ENCODE results near the gene DIAPH3.
A peak's percentile ranks its signal among the peaks of the same experiment; 100 is the strongest.
"Not testable (repeated sequence)": the region's sequence is repeated elsewhere in the genome, so short reads cannot be mapped to it uniquely, and the experiment has no call there.

The DIAPH3 gene, protein sequence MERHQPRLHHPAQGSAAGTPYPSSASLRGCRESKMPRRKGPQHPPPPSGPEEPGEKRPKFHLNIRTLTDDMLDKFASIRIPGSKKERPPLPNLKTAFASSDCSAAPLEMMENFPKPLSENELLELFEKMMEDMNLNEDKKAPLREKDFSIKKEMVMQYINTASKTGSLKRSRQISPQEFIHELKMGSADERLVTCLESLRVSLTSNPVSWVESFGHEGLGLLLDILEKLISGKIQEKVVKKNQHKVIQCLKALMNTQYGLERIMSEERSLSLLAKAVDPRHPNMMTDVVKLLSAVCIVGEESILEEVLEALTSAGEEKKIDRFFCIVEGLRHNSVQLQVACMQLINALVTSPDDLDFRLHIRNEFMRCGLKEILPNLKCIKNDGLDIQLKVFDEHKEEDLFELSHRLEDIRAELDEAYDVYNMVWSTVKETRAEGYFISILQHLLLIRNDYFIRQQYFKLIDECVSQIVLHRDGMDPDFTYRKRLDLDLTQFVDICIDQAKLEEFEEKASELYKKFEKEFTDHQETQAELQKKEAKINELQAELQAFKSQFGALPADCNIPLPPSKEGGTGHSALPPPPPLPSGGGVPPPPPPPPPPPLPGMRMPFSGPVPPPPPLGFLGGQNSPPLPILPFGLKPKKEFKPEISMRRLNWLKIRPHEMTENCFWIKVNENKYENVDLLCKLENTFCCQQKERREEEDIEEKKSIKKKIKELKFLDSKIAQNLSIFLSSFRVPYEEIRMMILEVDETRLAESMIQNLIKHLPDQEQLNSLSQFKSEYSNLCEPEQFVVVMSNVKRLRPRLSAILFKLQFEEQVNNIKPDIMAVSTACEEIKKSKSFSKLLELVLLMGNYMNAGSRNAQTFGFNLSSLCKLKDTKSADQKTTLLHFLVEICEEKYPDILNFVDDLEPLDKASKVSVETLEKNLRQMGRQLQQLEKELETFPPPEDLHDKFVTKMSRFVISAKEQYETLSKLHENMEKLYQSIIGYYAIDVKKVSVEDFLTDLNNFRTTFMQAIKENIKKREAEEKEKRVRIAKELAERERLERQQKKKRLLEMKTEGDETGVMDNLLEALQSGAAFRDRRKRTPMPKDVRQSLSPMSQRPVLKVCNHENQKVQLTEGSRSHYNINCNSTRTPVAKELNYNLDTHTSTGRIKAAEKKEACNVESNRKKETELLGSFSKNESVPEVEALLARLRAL

GRCh38 chr13:60163478-60164233, at the start of gene DIAPH3:
TSS of gene DIAPH3 (minus strand) at chr13:60163928. CDS start at chr13:60163766, 162 bp downstream.
- peak; percentile 98 for DNase-seq

DNA sequence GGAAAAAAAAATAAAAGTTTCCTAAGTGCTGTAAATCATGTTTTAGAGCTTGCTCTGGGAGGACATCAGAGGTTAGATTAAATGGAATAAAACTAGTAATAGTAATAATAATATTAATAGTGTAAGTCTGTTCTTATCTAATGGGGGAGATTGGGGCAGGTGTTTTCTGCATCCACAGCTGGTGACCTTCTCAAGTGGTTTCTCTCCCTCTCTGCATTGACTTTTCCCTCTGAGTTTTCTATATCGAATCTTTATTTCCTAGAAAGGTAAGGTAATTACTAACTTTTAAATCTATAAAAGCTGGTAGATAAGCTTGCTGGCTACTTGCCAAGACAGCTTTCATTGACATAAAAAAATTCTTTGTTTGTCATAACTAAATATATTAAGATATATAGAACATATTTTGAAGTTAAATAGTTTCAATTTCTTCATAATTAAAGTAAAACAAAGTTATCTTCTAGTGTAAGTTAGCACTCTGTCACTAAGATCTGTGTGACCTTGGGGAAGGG, 49.6 kb upstream of the DIAPH3 start:
- no peak for DNase-seq

GRCh38 chr13:60211548-60211947, 47.8 kb upstream of the DIAPH3 start:
- DNase-seq: no peak

DNA sequence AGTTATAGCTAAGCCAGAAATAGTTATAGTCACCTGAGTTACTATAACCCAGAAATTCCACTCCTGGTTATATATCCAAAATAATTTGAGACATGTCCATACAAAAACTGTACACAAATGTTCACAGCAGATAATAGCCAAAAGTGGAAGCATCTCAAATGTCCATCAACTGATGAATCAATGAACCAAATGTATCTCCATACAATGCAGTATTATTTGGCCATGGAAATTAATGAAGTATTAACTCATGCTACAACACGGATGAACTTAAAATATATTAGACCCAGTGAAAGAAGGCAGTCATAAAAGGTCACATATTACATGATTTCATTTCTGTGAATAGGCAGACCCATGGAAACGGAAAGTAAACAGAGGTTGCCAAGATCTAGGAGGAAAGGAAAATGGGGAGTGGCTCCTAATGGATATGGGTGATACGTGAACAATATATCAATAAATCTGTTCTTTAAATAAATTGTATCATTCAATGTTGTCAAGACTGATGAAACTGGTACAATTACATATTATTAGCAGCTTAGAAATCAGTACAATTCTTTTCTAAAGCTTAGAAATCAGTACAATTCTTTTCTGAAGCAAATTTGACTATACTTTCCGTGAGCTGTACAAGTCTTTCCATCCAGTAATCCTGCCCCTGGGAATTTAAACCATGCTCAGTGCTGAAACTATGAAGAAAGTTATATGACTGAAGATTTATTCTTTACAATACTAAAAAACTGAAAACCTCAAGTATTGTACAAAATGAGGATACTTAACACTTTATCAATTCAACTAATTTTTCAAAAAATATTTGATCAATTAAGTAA, 47.0 kb upstream of the DIAPH3 start:
- no peak for DNase-seq

- DNase-seq: not testable (repeated sequence)
Measured at GRCh38 chr13:60205499-60205898, 41.8 kb upstream of the DIAPH3 start.

DNA sequence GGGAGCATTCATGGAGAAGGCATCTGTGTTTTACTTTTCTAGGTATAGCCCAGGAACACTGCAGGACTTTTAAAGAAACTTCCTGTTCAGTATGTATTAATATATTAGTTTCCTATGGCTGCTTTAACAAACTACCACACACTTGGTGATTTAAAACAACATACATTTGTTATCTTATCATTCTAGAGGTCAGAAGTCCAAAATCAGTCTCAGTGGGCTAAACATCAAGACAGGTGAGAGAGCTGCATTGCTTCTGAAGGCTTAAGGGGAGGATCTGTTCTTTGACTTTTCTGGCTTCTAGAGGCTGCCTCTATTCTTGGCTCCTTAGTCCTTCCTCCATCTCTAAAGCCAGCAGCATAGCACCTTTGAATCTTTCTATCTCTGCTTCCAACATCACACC, 37.6 kb upstream of the DIAPH3 start:
- no peak for DNase-seq

GRCh38 chr13:60195893-60196292, 32.2 kb upstream of the DIAPH3 start:
- DNase-seq: not testable (repeated sequence)

DNA sequence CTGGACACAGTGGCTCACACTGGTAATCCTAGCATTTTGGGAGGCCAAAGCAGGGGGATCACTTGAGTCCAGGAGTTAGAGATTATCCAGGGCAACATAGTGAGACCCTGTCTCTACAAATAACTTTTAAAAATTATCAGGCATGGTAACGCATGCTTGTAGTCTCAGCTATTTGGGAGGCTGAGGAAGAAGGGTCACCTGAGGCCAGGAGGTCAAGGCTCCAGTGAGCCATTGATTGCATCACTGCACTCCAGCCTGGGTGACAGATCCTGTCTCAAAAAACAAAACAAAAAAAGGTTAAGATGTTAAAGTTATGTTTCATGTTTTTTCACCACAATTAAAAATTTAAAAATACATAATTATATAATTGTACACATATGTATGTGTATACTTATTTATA, 19.2 kb upstream of the DIAPH3 start:
- no peak for DNase-seq

DNA sequence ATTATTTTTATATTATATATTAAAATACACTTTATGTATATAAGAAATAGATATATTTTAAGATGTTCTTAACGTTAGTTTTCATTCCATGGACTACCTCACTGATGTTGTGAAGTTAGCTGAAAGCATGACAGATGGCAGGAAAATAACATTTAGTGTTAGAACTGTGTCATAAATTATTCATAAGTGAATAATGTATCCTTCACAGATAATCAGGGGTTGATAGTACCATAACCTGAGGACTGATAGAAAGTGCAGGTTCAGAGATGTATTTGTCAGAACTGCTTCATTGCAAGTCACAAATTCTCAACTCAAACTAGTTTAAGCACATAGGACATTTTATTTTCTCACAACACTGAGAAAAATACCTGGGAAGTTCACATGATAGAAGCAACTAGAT, 14.6 kb upstream of the DIAPH3 start:
- DNase-seq: no peak

DNA sequence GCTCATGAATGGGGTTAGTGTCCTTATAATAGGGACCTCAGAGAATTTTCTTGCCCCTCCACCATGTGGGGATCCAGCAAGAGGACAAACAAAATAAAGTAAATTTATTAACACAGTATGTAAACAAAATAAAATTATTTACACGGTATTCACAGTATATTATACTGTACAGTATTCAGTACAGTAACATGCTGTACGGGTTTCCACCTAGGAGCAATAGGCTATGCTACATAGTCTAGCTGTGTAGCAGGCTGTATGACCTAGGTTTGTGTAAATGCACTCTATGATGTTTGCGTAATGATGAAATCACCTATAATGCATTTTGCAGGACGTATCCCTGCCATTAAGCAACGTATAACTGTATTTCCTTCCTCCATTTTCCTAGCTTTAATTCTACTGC, 11.8 kb upstream of the DIAPH3 start:
- no peak for DNase-seq

DNA sequence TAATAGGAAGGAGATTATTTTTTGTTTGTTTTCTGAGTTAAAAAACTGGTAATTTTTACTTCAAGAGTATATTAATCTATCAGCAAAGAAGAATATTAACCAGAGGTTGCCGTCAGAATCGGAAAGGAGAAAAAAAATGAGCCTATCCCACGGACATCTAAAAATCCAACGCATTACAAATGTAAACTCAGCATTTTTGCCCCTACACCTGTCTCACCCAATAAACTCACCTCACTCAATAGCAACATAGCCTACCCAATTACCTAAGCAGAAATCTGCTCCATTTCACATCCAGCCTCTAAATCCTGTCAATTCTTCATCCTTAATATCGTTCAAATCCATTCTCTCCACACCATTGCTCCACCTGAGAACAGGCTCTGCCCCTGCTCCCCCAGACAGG, 10.4 kb upstream of the DIAPH3 start:
- no peak for DNase-seq

DNA sequence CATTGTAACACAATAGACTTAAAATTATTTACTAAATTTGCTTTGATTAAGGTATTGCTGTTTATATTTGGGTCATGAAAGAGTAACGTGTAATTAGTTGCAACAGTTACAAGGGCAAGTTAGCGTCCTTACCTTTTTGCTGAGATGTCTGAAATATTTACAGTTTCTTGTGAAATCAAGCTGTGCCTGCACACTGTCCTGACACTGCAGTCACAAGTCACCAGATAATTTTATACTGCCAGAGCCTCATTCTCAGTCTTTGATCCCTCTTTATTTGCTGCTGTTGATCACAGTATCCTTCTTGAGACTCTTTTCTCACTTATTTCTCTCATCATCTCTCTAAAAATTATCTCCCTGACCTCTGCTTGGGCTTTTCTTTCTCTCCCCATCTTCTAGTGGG, 8.4 kb upstream of the DIAPH3 start:
- DNase-seq: no peak

- no peak for DNase-seq
Measured at GRCh38 chr13:60170414-60170813, 6.7 kb upstream of the DIAPH3 start.

DNA sequence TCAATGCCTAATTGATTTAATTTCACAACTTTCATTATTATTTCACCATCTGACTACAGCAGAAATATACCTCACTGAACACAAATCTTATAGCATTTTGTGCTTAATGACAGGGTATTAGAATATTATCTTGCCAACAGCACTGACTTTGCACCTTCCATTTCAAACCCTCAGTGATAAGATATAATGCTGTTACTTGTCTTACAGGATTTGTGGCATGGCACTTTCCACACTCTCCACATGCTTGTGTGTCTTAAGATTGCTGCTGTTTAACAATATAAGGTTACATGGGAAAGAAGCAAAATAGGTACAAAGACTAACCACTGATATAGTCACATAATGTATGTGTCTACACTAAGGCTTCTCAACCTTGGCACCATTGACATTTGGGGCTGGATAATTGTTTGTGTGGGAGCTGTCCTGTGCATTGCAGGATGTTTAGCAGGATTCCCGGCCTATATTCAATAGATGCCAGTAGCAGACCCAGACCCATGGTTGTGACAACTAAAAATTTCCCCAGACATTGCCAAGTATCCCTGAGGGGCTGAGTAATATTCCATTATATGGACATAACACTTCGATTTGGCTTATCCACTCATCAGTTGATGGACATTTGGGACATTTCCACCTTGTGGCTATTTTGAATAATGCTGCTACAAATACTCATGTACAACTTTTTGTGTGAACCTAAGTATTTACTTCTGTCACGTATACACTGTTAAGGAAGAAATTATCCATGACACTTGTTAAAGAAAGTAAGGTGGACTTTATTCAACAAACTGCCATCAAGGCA, 5.7 kb upstream of the DIAPH3 start:
- peak; percentile 18 for DNase-seq

DNA sequence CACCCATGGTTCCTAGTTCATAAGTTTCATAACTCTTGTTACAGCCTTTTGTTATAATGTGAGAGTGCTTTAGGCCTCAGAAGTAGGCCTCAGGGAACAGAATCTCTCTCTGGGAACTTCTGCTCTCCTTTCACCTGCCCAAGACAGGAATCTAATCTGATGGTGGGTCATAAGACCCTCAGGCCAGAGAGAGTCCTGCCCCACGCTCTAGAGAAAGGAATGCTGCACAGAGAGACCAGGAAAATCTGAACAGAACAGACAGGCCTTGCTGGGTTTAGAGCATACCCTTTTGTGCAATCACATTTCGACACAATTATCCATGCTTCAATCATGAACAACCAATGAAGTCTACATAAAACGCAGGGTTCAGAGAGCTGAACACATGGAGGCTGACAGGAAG, 3.4 kb upstream of the DIAPH3 start:
- DNase-seq: no peak

DNA sequence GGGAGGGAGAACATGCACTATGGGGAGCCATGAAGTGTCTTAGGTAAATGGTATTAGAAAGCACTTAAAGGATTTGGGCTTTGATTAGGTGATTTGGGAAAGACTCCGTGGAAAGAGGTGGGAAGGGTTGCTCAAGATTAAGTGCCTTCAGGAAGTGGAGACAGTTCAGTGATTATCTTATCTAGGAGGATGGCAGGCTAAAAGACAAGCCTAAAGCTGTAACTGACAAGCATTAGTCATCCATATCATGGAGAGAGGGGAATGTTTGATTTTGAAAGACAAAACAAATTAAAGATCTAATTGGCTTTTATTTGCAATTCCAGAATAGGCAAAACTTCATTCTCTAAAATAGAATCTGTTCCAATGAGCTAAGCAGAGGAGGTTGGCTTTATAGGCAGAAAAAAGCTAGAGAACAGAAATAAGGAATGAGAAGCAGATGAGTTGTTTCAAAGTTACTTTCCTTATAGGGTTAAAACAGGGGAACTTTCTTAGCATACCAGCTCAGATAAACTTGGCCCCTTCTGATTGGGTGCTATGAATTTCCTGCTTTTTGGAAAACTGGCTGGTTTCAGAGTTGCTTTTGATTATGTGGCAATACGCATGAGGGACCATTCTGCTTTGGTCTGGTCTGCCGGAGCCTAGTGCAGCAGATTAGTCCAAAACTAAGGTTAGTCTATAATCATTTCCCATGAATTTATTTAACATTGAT, 1.8 kb upstream of the DIAPH3 start:
- no peak for DNase-seq

DNA sequence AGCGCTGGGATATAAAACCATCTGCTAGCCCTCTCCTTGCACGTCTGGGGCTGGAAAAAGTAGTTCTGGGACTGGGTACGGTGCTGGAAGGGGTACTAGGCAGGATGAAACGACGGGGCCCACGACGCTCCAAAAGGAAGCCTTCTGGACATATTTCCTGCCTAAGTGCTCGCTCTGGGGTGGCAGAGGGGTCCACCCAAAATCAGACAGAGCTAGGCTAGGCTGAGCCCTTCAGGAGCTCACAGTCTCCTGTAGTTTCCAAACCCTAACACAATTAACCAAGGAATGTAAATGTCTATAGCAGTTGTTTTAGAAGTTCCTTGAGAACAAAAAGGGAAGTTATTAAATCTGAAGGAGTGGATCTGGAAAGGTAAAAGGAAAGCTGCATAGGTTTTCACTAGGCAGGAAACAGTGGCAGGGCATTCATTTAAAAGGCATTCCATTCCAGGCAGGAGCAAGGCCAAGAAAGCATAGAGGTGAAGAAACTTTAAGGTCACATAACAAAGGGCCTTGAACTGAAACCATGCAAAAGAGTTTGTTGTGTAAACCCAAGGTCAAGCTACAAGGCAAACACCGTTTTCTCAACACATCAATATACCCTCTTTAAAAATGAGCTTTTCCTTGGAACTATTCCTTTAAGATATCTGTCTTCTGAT, 634 bp upstream of the DIAPH3 start:
- no peak for DNase-seq

- DNase-seq: no peak
Measured at GRCh38 chr13:60162096-60162495, 1.6 kb downstream of the DIAPH3 start.

- DNase-seq: no peak
Measured at GRCh38 chr13:60158321-60158801, 5.4 kb downstream of the DIAPH3 start.
